Endometrial microvascular endothelial cells (primary cell): ENCODE measurements around the gene IGSF22. TPM values are rescaled to one million over a fixed set of nuclear protein-coding genes. Genes with fewer than 3 reads are reported as not detected.

Experiments used
- in situ Hi-C: cut with HindIII; loops from 2 replicates; pipeline ENCODE4 v1.10.0; 2017; ENCODE audit warnings: low sequenced_read_pairs, low pct_unique_long_range_greater_than_20kb; ENCODE audit errors: inconsistent ontology term
- total RNA-seq: library from RNA; depleted of rRNA; stranded (reverse); fragments of >200 nt; gene quantifications from one replicate; pipeline ENCODE4 v1.2.3, GENCODE V29; 2015; ENCODE audit errors: inconsistent ontology term

Gene IGSF22
- 0.09 TPM for total RNA-seq

DNA sequence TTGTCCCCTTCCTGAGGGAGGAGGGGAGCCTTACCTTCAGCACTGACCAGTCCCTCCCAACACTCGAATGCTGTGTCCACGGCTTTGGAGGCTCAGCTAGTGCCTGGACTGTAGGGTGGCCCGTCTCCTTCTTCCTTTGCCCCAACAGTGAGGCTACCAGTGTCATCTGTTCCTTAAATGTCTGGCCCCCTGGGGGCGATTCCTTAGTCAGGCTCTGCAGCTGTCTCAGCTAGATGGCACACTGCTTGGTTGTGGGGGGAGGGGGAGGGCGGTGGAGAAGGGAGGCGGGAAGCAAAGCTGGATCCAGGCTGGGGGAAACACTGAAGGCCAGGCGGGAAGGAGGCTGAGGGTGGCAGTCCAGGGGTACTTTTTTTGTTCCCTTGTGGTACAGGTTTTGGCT, at the start of gene IGSF22:
IGSF22 (minus strand) TSS at position 149 of the 400 bp plus-strand sequence. CDS start 1,952 bp downstream, outside the sequence.
- in situ Hi-C loops, result no loop called here

DNA sequence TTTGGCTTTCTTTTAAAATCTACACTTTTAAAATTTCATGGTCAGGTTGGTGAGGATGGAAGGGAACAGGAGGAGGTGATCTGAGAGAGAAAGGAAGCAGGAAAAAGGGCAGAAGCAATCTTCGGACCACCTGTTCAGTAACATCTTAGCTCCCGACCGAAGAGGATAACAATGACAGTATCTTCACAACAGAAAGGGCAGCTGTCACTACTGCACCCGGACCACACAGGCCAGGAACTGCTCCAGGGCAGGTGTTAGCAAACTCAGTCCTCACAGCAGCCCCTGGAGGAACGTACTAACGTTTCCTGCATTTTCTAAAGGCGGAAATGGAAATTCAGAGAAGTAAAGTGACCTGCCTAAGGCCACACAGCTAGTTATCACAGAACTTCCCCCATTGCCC, 48.8 kb upstream of the IGSF22 start:
- in situ Hi-C loops, result no loop called here

DNA sequence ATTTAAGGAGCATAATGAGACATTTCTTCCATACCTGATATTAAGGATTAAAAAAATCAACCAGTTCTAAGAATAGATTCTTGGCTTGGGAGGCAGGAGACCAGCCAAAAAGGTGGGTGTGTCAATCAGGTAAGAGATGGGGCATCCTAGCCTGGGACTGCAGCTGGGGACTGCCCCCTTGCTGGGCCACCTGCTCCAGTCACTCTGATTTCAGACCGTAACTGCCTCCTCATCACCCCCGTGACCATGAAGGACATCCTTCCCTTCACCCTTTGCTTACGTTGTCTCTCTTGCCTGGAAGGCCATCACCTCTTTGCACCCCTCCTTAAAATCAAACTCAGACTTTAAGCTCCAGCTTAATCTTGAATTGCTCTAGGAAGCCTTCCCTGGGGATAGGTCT, 47.7 kb upstream of the IGSF22 start:
- in situ Hi-C loops, result no loop called here

DNA sequence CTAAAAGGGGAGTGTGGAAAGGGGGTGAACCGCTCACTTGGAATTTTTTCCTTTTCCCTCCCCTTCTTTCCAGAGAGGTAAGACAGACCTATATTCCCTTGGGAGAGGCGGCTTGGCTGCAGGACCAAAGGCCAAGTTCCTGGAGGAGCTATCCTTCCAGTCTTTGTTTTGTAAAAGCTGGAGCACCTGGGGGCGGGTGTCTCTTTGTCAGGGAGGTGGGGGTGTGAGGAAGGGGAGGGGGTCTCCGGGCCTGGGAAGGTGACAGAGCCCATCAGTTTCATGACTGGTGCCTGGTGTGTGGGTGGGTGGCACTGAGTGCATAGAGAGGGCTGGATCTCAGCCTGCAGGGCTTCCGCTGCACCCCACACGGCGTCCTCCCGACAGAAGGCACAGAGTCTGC, 47.1 kb upstream of the IGSF22 start:
- in situ Hi-C loops, result no loop called here

DNA sequence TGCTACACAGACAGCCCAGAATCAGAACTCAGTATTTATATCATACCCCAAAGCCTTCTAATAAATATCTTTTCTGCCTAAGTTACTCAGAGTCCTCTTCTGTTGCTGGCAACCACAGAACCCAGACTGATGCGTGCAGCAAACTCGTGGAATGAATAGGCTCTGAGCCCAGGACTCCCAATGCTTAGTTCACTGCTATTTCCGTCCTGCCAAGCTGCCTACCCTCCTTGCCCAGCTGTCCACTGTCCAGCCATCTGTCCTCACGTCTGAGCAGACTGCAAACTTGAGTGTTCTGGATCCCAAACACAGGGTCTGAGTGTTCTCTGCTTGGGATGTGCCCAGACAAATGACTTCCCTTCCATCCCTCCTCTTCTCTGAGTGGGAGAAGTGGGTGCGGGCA, 46.2 kb upstream of the IGSF22 start:
- in situ Hi-C loops, result no loop called here

DNA sequence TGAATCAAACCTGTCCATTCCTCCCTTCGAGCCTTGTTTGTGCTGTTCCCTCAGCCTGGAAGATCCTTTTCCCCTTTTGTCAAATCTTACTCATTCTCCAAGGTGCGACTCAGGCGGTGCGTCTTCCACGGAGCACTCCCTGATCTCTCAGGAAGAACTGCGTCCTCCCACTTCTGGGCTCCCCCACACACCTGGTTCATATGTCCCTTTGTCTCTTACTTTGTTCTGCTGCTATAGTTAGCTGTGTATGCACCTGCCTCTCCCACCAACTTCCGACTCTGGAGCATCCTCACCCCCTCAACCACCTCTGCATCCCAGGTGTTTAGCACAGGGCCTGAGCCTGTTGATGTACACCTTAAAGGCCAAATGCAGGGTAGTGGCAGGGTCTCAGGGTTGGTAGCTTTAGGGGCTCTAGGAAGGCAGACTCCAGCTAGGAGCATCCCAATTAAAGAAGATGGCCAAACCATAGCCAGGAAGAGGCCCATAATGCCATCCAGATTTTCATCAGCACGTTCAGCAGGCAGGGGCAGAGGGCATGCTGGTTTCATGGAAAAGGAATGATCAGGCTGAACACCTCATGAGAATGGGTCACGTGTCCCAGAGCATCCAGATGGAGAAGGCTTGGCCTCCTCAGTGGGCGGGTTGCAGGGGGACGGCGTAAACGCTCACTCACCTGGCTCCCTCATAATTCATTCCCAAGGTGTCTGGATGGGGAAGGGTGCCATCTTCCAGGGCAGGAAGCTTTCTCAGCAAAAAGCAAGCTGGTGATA, 45.5 kb upstream of the IGSF22 start:
- in situ Hi-C loops, result no loop called here

DNA sequence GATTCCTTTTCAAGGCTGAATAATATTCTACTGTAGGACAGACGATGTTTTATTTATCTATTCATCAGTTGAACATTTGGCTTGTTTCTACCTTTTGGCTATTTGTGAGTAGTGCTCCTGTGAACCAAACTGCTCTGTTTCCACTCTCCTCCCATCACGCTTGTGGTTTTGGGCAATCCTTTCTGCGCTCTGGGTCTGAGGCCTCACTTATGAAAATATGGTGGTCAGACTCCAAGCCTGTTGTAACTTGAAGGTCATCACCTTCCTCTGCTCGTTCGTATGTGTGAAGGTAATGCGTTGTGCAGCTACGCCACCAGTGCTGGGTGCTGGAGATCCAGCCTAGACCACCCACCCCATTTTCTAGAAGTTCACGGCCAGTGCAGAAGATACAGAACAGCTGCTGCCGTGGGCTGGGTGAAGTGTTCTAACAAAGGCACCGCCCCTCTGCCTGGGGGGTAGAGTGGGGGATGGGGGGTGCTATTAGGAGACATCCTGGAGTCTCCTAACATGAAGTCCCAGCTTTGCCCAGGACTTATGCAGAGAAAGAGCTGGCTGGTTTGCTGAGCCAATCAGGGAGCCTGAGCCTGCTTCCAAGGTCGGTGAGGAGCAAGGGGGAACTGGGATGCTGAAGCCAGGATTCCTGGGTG, 44.6 kb upstream of the IGSF22 start:
- in situ Hi-C loops, result no loop called here

DNA sequence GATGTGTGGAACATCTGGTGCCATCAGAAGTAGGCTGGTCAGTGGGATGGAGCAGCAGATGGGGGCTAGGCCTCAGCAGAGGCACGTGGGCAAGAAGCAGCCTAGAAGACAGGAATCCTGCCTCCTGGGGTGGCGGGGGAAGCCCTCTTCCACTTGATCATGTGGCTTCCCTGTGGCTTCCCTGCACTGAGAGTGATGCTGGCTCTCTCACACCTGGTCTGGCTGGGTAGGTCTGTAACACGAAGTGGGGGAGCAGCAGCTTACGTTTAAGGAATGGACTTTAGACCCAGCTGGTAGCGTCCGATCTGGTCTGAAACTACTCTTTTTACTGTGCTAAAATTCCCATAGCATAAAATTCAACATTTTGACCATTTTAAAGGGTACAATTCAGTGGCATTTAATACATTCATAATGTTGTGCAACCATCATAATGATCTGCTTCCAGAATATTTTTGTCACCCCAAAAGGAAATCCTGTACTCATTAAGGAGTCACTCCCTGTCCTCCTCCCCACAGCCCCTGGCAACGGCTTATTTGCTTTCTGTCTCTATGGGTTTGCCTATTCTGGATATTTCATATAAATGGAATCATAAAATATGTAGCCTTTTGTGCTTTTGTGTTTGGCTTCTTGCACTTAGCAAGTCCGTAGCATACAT, 43.9 kb upstream of the IGSF22 start:
- in situ Hi-C loops, result no loop called here

DNA sequence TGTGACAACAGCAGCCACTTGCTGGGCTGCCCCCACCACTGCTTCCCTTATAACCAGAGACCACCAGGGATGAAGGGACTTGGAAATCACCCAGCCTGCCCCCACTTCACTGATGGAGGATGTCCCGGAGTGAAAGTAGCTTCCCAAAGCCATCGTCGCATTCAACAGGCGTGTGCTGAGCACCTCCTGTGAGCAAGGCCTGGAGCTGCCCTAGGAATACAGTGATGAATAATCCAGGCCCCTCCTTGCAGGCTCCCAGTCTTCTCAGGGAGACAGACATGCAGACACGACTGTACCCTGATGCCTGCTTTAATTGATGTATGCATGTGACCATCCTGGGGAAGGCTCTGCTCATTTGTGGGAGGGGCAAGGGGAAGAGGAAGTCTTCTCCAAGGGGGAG, 43.0 kb upstream of the IGSF22 start:
- in situ Hi-C loops, result no loop called here

DNA sequence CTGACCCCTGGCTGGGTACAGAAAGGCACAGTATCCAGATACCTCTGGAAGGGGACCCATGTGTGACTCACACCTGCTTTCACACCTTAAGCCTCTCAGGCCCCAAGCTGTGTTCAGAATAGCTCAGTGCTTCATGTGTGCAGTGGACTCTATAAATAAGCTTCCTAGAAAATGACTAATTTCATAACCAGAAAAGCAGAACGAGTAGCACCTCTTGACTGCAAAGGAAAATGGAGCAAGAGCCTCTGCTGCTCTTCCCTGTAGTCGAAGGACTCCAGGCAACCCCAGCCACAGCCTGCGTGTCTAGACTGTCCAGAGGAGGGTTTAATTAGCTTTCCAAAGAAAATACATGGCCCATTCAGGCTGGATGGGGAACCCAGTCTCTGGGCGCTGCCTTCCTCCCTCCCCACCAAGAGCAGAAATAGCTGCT, 42.5 kb upstream of the IGSF22 start:
- in situ Hi-C loops, result no loop called here

DNA sequence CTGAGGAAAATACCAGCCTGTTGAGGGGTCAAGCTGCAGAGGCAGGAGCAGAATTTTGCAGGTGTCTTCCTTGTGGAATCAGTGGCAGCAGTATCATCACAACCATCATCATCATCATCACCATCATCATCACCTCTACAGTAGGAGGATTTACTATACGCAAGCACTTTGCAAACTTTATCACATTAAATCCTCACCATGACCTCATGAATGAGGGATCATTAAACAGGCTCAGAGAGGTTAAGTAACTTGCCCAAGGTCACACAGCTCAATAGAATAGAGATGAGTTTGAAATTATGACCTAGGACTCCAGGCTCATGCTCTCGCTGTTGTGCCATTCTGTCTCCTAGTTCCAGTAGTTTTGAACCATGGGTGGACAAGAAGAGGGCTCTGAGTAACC, 40.0 kb upstream of the IGSF22 start:
- in situ Hi-C loops, result no loop called here

DNA sequence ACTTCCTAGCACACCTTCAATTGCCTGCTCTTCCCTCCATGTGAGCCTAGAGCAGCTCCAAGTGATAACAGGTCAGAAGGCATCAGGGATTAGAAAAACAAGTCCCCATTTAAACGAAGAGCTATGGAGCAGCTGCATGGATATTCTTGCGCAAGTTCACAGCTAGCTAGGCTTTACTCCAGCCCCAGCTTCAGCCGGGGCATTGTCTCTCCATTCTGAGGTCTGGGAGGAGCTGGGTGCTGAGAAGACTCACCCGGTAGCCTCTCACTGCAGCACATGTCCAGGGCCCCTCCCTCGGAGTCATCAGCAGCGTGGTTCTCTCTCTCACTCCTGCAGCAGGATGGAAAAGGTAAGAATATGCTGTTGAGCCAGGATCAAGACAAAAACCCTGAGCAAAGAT, 39.6 kb upstream of the IGSF22 start:
- in situ Hi-C loops, result no loop called here

DNA sequence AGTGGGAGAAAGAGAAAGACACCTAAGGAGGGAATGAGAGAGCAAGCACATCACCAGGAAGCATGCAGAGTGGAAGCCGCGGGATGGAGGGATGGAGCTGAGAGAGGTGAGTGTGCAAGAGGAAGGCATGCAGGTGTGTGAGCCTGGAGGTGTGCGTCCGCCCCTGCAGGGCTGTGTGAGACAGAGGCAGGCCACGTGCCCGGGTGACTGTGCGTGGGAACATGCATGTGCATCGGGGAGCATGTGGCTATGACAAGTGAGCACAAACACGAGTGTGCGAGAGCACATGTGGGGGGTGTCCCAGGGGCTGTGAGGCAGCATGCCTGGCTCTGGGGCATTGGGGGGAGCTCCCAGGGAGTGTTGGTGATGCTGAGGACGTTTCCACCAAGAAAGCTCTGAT, 35.8 kb upstream of the IGSF22 start:
- in situ Hi-C loops, result no loop called here

DNA sequence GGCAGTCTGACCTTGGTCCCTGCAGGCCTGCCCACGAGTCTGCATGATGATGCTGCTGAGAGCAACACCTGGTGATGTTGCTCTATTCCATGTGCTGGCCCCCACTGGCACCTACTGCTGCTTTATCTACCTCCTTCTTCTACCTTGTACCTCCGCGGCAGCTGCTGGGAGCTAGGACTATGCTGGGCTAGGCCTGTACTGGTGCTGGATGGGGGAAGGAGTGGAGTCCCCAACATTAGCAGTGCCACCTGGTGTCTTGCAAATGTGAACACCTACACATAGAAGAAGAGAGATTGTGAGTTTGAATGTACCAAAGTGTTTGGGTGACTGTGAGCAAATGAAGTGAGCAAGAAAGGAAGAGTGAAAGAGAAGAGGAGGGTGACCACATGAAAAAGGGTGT, 35.2 kb upstream of the IGSF22 start:
- in situ Hi-C loops, result no loop called here

DNA sequence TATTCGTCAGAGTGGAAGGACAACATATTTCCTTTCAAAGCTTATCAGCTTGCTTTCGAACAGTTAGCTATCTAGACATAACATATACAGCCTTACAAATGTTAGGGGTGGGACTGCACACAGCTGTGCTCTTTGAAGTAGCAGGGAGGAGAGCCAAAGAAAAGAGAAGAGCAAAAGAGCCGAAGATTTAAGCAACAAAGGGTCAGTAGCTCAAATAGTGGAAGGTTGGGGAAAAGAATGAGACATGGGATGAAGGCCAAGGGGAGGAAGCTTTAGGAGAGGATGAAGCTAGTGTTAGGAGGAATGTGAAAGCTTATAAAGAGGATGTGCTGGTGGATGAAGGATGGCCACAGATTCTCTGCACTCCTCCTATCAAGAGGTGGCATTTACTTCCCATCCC, 31.8 kb upstream of the IGSF22 start:
- in situ Hi-C loops, result no loop called here

DNA sequence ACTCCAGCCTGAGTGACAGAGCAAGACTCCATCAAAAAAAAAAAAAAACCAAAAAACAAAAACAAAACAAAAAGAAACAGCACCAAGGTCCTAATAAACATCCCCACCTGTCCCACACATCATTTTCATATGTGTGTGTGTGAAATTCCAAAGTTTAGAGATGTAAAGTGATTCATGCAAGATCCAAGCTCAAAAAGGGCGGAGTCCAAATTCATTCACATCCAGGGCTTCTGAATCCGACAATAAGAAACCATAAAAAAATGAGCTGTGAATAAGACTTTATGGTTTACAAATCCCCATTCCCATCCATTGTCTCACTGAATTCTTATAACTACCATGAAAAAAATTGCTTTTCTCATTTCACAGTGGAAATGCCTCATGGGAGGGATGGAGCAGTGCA, 30.9 kb upstream of the IGSF22 start:
- in situ Hi-C loops, result no loop called here

DNA sequence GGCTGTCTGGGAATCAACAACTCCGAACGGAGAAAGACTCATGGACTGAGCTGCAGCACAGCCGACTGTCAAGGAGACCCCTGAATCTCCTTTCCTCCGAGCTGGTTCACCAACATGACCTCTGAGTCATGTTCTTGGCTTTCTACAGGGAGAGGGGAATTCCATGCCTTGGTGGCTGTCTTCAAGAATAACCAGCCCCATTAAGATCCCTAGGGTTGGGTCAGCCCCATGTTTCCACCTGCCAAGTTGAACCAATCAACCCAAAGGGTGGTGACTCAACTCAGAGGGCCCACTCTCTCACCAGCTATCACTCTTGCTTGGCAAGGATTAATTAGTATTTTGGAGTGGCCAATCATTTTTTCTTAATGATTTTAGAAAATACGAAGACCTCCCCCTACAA, 28.3 kb upstream of the IGSF22 start:
- in situ Hi-C loops, result no loop called here

DNA sequence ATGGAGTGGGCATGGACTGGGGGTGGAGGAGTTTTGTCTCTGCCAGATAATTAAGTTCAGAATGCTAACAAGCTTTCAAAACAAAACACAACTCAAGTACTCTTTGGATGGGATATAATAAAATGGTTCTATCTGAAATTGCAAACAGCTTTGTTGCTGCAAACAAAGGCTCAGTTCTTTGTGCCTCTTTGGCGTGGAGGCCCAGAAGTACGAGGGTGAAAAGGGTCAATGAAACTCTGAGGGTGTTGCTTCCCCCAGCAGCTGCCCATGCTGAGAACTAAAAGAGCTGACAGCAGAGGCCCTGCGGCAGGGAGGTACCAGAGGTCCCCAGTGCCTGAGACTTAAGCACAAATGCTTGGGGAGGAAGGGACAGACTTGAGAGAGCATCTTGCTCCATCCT, 26.5 kb upstream of the IGSF22 start:
- in situ Hi-C loops, result no loop called here

DNA sequence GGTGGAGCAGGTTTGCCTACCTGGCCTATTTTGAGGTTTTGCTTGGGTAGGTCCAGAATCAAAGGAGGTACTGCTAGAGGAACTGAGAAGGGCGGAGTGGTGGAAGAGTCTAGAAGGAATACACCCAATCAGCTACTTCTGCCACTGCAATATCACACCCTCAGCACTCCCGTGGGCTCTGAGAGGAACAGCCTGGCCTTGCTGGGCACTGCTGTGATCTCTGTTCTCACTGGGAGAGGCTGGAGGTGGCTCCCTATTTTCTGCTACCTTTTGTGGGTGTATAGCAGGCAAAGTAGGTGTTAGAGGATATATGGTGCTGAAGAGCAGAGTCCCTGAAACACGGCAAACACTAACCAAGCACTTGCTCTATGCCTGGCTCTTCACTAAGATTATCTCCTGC, 25.0 kb upstream of the IGSF22 start:
- in situ Hi-C loops, result no loop called here

DNA sequence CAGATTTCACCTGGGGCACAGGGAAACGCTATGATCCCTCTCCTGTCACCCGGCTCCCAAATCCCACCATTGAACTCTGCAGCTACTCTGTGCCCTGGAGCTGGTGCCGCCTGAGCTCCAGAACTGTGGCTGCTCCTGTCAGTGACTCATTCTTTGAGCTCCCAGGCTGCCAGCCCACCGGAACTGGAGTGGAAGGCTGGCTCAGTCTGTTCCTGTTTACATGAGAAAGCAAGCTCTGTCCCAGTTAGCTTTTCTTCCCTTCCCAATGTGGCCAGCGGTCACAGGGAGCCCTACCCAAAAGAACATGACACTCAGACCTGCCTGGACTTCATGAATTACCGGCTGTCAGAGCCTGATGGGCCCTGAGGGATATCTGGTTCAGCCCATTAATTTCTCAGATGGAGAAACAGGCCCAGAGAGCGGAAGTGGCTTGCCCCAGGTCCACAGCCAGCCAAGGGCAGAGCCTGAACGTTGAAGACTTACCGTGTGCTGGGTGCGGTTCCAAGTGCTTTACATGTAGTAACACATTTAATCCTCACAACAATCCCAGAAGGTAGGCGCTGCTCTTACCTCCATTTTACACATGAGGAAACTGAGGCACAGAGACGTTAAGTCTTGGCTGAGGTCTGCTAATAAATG, 23.8 kb upstream of the IGSF22 start:
- in situ Hi-C loops, result no loop called here
